Activated T-cell treated with anti-CD3 and anti-CD28 coated beads, Interleukin-2, amount 50 U/mL, for 48 hours (primary cell): ENCODE results near the gene COPS8.

Experiments used
- DNase-seq, 2 experiments: peaks; one replicate each; pipeline ENCODE4 v3.0.0-alpha.2; 2020

Gene COPS8

DNA sequence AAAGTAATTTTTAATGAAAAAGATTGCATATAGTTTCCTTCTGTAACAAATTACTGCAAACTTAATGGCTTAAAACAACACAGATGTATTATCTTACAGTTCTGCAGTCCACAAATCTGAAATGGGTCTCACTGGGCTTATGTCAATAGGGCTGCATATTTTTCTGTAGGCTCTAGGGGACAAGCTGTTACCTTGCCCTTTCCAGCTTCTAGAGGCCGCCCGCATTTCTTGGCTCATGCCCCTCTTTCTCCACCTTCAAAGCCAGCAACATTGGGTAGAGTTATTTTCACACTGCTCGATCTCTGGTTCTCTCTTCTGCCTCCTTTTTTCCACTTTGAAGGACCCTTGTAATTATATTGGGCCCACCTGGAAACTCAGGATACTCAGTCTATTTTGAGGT is 16.7 kb downstream of the COPS8 start:
- DNase-seq, result no peak

DNA sequence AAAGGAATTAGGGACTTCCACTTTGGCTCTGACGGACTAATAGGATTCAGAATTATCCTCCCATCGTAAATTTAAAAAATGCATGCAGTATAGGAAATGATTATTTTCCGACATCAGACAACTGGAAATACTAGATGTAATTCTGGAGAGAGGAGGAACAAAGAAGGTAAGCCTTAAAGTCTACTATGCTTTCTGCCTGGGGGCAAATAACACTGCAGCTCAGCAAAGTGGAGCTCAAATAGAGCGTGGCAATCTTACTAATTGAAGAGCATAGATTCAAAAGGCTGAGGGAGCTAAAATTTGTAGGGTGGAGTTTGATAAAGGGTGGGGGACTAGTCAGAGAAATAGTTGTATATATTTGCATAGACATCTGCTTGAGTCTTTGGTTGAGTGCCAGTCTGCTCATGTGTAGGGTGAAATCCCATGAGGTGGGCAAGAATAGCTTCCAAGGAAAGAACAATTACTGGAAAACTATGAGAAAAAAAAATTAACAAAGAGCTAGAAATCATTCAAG is 23.8 kb downstream of the COPS8 start:
- no peak for DNase-seq

DNA sequence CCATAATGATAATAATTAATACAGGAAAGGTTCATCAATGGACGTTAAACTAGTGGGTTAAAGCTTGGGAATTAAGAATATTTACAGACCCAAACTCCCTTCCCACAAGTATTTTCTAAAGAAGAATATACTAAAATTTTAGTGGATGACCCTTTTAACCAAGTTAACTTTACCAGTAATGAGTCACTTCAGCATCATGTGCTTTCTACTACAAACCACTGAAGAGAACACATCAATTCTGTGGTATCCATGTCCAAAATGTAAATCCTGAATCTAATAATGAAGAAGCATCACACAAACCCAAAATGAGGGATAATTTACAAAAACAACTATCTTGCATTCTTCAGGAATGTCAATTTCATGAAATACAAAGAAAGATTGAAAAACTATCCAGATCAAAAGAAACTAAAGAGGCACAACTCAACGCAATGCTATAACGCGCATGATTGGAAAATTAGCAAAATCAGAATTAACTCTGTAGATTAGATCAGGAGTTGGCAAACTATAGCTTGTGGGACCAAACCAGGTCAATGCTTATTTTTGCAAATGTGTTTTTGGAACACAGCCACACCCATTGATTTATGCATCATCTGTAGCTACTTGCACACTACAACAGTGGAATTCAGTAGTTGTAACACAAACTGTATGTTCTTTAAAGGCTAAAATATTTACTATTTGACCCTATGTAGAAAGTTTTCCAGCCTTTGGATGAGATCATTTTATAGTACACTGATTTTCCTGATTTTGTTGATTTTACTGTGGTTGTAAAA is 27.5 kb downstream of the COPS8 start:
- DNase-seq, result no peak

DNA sequence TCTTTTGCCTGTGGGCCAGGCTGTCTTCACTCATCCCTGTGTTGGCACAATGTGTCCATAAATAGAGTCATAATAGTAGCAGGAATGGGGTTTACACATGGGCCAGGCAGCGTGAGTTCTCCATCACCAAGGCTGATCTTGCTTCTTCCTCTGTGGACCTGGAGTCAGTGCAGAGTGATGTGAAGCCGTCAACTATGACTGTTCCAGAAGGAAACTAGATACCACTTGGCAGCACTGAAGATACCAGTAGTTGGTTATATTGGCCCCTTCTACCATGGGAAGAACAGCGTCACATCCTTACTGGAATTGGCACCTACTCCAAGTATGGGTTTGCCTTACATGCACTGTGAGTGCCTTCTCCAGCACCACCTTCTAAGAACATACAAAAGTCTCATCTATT is 30.2 kb downstream of the COPS8 start:
- DNase-seq, result no peak

DNA sequence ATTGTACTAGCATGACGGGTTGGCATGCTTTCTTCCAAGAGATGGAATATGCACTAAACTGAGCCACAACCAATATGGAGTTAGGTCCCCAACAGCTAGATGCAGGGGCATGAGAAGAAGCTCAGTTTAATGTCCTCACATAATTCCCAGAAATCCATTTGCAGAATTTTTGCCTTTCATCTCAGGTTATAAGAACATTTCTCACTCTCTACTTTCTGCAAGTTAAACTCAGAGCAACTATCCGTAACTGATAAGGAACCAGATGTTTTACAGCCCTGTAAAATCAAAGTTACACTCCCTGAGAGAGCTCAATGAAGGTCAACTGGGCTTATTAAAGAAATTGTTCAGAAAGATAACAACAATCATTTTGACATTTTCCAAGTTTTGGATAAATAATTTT is 30.7 kb downstream of the COPS8 start:
- no peak for DNase-seq

DNA sequence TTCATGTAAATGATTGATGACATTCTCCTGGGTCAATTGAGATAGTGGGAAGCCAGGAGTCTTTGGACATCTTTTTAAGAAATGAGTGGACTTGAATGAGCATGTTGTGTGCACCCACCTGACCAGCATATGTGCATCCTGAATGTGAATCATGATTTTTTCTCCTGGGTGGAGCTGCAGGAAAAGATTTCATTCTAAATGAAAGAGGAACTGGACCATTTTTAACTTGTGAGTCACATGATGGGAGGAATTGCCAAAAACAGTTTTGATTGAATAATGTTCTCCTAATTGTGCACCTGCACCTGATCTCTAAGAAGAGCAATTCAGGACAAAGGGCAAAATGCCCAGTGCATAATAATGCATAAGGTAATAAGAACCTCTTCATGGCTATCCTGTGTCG is 32.3 kb downstream of the COPS8 start:
- DNase-seq, result no peak

DNA sequence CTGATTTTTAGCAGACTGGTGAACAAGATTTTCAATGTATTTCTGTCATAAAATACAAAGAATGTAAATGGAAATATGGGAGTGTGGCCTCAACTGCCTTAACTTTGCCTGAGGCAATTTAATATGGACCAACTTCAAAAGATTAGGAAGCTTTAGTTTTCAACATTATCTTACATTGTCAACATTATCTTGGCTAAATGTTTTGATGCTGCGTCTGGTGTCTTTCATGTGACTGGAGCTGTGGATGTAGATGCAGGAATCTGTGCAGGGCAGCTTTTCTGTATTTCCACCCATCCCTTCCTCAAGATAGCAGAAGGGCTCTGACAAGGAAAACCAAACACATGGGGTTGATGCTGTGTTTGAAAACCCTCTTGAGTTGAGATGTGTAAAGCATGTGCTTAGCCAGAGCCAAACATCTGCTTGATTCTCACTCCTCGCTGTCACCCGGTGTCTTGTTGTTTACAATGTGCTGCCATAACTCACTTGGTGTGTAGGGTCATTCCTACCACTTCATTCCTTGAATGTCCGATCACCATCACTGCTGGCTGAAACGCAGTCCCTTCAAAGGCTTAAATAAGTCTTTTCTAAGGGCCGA is 33.0 kb downstream of the COPS8 start:
- DNase-seq, result no peak

DNA sequence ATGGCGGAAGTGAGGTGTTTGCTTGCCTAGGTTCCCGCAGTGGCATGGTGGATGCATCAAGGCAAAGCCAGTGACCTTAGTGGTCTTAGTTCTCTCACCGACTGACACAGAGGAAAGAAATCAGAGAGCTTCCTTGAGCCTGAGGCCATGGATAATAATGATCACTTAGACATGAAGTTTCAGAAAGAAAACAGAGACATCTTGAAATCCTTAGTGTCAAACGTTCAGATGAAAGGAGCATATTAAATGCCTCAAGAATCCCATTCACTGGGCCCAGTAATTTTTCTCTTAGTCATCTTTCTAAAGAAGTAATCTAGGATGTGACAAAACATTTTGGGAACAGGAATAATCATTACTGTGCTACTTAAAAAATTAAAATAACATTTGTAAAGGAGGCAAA is 35.2 kb downstream of the COPS8 start:
- DNase-seq, result no peak

DNA sequence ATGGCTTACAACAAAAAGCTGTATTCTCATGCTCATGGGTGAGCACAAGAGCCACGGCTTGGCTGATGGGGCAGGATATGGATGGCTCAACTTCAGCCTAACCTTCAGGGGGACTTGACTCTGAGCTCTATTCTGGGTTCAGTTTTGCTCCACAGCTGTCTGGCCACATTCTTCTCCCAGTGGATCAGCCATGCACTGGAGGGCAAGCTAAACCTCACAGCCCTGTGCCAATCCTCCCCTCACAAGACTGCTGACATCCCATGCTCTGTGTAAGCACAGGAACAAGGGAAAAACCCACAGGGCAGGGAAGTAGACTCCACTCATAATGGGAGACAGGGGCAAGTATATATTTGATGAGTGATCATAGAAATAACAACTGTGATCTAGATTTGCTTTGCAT is 35.6 kb downstream of the COPS8 start:
- no peak for DNase-seq

DNA sequence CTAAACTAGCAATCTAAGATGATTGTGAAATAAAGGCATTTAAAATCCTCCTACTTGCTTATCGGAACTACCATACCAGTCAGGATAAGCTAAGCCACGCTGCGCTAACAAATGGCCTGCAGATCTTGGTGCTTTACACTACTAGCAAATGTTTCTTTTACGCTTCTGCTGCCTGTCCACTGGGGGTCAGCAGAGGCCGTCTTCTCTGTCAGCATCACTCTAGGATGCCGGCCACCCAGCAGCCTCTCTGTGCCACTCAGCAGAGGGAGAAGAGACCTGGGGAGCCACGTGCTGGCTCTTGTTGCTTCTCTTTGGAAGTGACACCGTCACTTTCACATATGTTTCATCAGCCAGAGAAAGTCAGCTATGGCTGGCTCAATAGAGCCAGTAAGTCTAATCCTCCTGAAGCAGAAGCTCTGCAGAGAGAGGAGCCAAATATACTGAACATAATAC is 36.6 kb downstream of the COPS8 start:
- peak; percentile 73 to 77 for DNase-seq

DNA sequence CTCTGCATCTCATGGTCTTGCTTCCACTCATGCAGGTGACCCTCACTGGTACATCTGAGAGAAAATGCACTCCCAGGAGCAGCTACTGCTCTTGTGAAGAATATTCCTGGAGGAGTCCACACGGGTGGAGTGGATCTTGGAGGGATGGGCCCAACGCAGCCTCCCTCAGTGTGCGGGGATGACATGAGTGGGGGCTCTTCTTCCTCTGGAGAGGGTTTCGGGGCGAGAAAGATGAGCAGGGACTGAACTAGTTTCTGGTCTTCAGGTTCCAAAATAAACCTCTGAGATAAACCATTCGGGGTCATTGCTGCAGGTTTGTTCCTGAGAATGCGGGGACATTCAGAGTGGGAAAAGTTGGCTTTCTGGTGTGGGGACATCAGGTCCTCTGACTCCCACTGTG is 39.1 kb downstream of the COPS8 start:
- no peak for DNase-seq

DNA sequence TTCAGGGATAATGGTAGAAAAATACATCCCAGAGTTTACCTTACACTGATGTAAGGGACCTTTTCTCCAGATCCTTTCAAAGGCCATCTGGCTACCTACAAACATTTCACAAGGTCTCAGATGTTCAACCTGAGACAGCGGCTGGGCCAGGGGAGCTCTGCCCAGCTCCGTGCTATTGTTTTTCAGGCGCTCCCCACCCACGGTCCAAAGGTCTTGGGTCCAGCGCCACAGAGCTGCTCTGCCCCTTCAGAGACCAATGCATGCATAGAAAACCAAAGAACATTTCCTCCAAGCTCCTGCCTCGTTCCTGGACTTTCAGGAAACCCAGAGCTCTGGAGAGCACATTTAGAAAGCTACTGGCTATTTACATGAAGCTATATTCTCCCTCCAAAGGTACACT is 40.3 kb downstream of the COPS8 start:
- DNase-seq, result no peak

DNA sequence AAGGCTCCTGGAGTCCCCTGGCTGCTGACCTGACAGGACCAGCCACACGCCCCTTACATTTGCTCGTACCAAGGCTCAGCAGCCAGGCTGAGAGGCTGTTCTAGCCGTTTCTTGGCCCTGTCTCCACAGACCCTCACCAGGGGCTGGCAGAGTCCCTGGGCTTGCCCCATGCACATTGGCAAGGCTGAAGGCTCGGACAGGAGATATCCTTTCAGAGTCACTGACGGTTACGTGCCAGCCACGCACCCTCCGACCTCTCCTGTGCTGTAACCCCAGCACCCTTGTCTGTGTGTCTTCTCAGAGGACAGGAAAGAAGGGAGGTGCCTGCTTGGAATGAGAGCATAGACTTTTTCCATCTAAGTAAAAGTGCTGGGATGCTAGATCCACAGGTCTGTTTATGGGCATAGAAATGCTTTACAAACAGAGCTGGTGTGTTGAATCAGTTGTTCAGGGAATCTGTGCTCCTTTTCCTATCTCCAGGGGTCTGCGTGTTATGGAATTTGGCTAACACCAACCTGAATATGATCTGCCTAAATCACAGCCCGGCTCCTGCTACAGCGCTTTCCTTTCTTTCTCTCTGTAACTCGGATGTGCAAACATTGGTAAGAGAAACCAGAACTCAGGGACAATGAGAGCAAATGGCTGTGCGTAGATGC is 41.0 kb downstream of the COPS8 start:
- no peak for DNase-seq

DNA sequence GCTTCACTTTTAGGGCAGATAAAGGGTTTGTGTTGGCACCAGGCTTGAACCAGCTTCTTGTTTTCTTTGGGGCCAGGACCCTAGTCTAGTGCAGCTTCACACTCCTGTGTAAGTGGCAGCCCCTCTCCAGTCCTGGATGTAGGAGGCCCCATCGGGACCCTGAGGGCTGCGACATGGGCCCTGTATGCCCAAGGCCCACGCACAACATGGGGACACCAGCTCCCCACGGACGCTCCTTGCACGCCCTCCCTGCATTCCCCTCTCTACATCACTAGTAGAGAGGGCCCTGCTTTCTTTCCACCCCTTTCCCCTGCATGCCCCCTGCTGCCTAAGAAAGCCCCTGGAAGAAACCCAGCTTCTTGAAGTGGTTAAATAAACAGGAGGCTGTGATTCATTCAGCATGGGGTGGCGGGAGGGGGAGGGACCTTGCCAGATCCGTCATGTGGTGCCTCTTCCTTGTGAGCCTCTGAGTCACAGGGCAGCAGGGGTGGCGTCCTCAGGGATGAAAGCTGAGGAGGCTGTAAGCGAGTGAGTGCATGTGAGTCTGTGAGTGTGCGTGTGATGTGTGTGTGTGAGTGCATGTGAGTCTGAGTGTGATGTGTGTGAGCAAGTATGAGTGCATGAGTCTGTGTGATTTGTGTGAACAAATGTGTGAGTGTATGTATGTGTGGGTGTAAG is 42.5 kb downstream of the COPS8 start:
- peak; percentile 69 to 73 for DNase-seq

DNA sequence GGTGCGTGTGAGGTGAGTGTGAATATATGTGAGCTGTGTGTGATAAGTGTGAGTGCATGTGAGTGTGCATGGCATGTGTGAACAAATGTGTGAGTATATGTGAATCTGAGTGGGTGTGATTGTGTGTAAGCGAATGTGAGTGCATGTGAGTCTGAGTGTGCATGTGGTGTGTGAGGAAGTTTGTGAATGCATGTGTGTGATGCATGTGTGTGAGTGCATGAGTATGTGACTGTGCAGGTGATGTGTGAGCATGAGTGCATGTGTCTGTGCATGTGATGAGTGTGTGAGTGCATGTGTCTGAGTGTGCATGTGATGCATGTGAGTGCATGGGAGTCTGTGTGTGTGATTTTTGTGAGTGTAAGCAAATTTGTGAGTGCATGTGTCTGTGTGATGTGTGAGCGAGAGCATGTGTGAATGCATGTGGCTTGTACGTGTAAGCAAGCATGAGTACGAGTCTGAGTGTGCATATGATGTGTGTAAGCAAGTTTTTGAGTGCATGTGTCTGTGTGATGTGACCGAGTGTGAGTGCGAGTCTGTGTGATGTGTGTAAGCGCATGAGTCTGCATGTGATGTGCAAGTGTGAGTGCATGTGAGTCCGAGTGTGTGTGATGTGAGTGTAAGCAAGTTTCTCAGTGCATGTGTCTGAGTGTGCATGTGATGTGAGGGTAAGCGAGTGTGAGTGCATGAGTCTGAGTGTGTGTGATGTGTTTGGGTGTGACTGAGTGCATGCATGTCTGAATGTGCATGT is 43.3 kb downstream of the COPS8 start:
- DNase-seq, result no peak

DNA sequence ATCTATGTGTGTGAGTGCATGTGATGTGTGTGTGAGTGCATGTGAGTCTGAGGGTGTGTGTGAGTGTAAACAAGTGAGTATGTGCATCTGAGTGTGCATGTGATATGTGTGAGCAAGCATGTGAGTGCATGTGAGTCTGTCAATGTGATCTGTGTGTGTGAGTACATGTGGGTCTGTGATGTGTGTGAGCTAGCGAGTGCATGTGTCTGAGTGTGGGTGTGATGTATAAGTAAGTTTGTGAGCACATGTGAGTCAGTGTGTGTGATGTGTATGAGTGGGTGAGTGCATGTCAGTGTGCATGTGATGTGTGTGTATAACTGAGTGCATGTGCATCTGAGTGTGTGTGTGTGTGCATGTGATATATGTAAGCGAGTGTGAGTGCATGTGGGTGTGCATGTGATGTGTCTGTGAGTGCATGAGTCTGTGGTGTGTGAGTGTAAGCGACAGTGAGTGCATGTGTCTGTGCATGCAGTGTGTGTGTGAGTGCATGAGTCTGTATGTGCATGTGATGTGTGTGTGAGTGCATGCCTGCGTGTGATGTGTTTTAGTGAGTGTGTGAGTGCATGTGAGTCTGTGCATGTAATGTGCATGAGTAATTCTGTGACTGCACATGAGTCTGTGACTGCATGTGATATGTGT is 44.1 kb downstream of the COPS8 start:
- DNase-seq, result no peak

DNA sequence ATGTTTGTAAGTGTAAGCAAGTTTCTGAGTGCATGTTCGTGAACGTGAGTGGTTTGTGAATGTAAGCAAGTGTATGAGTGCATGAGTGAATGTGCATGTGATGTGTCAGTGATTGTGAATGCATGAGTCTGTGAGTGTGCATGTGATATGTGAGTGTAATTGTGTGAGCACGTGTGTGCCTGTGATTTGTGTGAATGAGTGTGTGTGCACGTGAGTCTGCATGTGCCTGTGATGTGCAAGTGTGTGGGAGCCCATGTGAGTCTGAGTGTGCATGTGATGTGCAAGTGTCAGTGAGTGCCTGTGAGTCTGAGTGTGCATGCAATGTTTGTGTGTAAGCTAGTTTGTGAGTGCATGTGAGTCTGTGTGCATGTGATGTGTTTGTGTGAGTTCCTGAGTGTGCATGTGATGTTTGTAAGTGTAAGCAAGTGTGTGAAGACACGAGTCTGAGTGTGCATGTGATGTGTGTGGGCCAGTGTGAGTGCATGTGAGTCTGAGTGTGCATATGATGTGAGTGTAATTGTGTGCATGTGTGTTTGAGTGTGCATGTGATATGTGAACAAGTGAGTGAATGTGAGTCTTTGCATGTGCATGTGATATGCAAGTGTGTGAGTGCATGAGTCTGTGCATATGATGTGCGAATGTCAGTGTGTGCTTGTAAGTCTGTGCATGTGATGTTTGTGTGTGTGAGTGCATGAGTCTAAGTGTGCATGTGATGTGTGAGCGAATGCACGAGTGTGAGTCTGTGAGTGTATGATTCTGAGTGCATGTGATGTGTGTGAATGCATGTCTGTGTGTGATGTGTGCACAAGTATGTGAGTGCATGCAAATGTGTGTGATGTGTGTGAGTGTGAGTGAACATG is 45.1 kb downstream of the COPS8 start:
- DNase-seq, result no peak

DNA sequence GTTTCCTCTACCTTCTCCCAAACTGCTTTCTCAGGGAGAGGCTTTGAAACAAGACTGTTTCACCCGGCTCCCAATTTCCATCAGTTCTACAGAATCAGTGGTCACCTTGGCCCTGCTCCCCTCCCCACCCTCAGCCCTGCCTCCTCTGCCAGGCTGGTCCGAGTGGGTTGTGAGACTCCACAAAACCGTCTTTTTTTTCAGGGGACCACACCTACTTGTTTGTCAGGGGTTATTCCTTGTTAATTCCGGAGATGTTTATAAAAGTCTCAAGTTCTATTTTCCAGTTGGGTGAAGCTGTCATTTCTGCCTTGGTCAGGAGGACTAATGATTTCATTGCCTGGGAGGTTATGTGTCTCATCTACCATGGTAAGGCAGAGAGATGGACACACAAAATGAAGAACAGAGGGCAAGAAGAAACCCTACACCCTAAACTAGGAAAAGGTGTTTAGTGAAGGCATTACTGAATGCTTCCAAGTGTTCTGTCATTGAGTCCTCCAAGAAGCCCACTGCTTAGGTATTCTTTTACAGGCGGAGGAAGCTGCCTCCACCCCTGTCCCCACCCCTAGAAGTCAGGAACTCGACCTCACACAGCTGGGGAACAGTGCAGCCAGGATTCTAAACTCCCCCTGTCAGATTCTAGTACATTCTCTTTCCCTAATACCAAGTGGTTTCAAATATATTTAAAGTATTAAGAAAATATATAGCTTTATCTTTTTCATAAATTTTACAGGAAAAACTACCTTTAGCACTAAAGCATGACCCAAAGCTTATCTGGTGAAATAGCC is 46.3 kb downstream of the COPS8 start:
- no peak for DNase-seq

DNA sequence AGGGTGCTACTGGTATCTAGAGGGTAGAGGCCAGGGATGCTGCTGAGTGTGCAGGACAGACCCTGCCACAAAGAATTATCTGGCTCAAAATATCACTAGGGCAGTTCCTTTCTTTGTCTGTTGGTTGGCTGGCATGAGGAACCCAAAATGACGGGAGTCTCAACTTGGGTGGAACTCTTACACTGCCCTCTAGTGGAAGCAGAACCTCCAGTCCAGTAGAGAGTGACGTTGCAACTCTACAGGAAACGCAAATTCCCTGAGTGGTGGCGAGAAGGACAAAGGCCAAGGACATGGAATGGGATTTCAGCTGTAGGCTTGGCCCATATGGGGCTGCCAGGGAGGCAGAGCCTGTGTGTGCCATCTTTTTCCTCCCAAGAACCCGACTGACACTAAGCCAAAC is 47.1 kb downstream of the COPS8 start:
- DNase-seq, result no peak
